NB4 (cell line): ENCODE results near the gene ABCF3.

ENCODE experiments used
- POLR2A ChIP-seq: IDR thresholded peaks from 2 replicates; pipeline ENCODE4 v1.6.1; 2011; ENCODE audit warnings: mild to moderate bottlenecking; ENCODE audit not compliant: insufficient read length; ENCODE audit errors: extremely low read depth
- TF ChIP-seq, protein P1 (sequence below): IDR thresholded peaks from one replicate; pipeline ENCODE4 v1.5.1; 2012; ENCODE audit warnings: low read depth, low read length
- TF ChIP-seq, protein P2 (sequence below): IDR thresholded peaks from 2 replicates; pipeline ENCODE4 v1.6.1; 2011; ENCODE audit warnings: low read depth, low read length

DNA sequence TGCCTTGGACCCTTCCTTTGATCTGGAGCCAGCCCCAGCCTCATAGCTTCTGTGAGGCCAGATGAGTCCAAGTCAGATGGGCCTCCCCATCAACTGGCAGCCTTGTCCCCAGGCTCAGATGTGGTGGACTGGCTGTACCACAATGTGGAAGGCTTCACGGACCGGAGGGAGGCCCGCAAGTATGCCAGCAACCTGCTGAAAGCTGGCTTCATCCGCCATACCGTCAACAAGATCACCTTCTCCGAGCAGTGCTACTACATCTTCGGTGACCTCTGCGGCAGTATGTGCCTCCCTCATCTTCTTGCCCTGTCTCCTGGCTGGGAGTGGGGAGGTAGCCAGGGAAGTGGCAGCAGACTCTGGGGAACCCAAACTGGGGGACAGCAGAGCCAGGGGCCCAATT, 18.2 kb upstream of the ABCF3 start:
- TF ChIP-seq, protein P1, sequence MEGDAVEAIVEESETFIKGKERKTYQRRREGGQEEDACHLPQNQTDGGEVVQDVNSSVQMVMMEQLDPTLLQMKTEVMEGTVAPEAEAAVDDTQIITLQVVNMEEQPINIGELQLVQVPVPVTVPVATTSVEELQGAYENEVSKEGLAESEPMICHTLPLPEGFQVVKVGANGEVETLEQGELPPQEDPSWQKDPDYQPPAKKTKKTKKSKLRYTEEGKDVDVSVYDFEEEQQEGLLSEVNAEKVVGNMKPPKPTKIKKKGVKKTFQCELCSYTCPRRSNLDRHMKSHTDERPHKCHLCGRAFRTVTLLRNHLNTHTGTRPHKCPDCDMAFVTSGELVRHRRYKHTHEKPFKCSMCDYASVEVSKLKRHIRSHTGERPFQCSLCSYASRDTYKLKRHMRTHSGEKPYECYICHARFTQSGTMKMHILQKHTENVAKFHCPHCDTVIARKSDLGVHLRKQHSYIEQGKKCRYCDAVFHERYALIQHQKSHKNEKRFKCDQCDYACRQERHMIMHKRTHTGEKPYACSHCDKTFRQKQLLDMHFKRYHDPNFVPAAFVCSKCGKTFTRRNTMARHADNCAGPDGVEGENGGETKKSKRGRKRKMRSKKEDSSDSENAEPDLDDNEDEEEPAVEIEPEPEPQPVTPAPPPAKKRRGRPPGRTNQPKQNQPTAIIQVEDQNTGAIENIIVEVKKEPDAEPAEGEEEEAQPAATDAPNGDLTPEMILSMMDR = no peak
- TF ChIP-seq, protein P2, sequence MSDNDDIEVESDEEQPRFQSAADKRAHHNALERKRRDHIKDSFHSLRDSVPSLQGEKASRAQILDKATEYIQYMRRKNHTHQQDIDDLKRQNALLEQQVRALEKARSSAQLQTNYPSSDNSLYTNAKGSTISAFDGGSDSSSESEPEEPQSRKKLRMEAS = no peak
- no peak for TF ChIP-seq POLR2A
